K562 (cell line): ENCODE data around the gene CLIC1. TPM values are rescaled to one million over a fixed set of nuclear protein-coding genes. Genes with fewer than 3 reads are reported as not detected.

ENCODE experiments used
- ATAC-seq: fragments of 200-7000 bp; cut with Tn5 transposase; 3 replicates; pipeline ENCODE4 v1.9.1; 2020; ENCODE audit warnings: moderate library complexity
- BruUV-seq: library from RNA; stranded (reverse); fragments of 400-500 nt; replicated peaks from 2 replicates; lab custom pipeline; 2021; lab: Mats Ljungman, UMichigan
- CTCF ChIA-PET: fragments of 300-600 bp; formaldehyde crosslinking; extraction: SDS; loops from one replicate; lab custom pipeline; 2021; ENCODE audit warnings: low intra/inter-chr PET ratio; lab: Yijun Ruan, JAX
- POLR2A ChIA-PET: fragments of 300-600, 350-650 bp; sonication (Branson Sonifier 250); formaldehyde crosslinking; extraction: SDS; loops from one replicate; lab custom pipeline; 2021; ENCODE audit warnings: antibody characterized with exemption, inconsistent platforms; lab: Yijun Ruan, JAX
- DNase-seq, 4 experiments: peaks; one replicate each; pipeline versions ENCODE4 v3.0.0 to v3.0.0-alpha.2; 2011 to 2018; ENCODE audit warnings: low spot score in 3 of 4, mixed read lengths in 3 of 4; ENCODE audit errors: extremely low read depth in 1 of 4
- FAIRE-seq: peaks from 2 replicates; lab custom pipeline; 2011; peaks lifted over from hg19 to GRCh38; lab: Jason Lieb, UNC
- H2AFZ ChIP-seq: 2 replicates; pipeline ENCODE4 v1.6.0; 2011; ENCODE audit warnings: low read depth, low read length, control low read depth, inconsistent platforms
- H3K27ac ChIP-seq: fragments of 200-600 bp; 3 replicates; pipeline ENCODE4 v1.8.0; 2011; ENCODE audit warnings: low read depth, mild to moderate bottlenecking, control low read depth, inconsistent platforms, low read length, moderate library complexity, mixed read lengths; ENCODE audit errors: extremely low read depth
- H3K27me3 ChIP-seq, 2 experiments: fragments of 300-600 bp in 1 of 2; 2 replicates in 1 of 2; 3 replicates in 1 of 2; pipeline versions ENCODE4 v1.6.0 to v1.8.0; 2011; ENCODE audit warnings: inconsistent platforms in 2 of 2, low read length in 2 of 2, mild to moderate bottlenecking in 1 of 2, mixed read lengths in 1 of 2, moderate library complexity in 1 of 2; ENCODE audit not compliant: control insufficient read depth in 2 of 2, insufficient read depth in 2 of 2
- H3K36me3 ChIP-seq: fragments of 300-600 bp; 3 replicates; pipeline ENCODE4 v1.8.0; 2011; ENCODE audit warnings: mild to moderate bottlenecking, low read length, inconsistent platforms; ENCODE audit not compliant: control insufficient read depth, insufficient read depth
- H3K4me1 ChIP-seq, 2 experiments: fragments of 200-600 bp in 1 of 2; replicated peaks in 1 of 2; 2 replicates in 1 of 2; 3 replicates in 1 of 2; pipeline versions ENCODE4 v1.5.1 to v1.8.0; 2011; ENCODE audit warnings: inconsistent platforms in 2 of 2, low read length in 2 of 2, mild to moderate bottlenecking in 1 of 2, mixed read lengths in 1 of 2, moderate library complexity in 1 of 2; ENCODE audit not compliant: control insufficient read depth in 2 of 2, insufficient read depth in 2 of 2
- H3K4me2 ChIP-seq: 2 replicates; pipeline ENCODE4 v1.6.1; 2011; ENCODE audit warnings: low read length, control low read depth, inconsistent platforms, mixed read lengths; ENCODE audit not compliant: insufficient read depth
- H3K4me3 ChIP-seq: fragments of 200-600 bp; sonication (generic), shearing (Covaris generic); 2 replicates; pipeline ENCODE4 v1.5.1; 2016; ENCODE audit warnings: control low read depth, inconsistent platforms
- H3K79me2 ChIP-seq: fragments of 200-600 bp; 3 replicates; pipeline ENCODE4 v1.8.0; 2011; ENCODE audit warnings: low read length, inconsistent platforms; ENCODE audit not compliant: control insufficient read depth, insufficient read depth
- H3K9ac ChIP-seq, 2 experiments: 2 replicates each; pipeline versions ENCODE4 v1.6.0 to v1.6.1; 2011; ENCODE audit warnings: low read depth in 2 of 2, low read length in 2 of 2, control low read depth in 1 of 2, inconsistent platforms in 1 of 2, mild to moderate bottlenecking in 1 of 2, mixed read lengths in 1 of 2; ENCODE audit not compliant: insufficient read depth in 1 of 2
- H3K9me1 ChIP-seq: one replicate; pipeline ENCODE4 v1.6.0; 2011; ENCODE audit warnings: inconsistent platforms, mild to moderate bottlenecking, low read length, moderate library complexity; ENCODE audit not compliant: control insufficient read depth, insufficient read depth
- H3K9me3 ChIP-seq: replicated peaks from 2 replicates; pipeline ENCODE4 v1.5.1; 2011; ENCODE audit warnings: low read depth, low read length, inconsistent platforms; ENCODE audit not compliant: control insufficient read depth, insufficient read depth
- H4K20me1 ChIP-seq: replicated peaks from 2 replicates; pipeline ENCODE4 v1.6.1; 2011; ENCODE audit warnings: low read length, inconsistent platforms, mixed read lengths; ENCODE audit not compliant: control insufficient read depth, insufficient read depth
- CEBPB ChIP-seq: fragments of 450-650 bp; IDR thresholded peaks from 2 replicates; pipeline ENCODE4 v1.6.1; 2016; ENCODE audit warnings: missing genetic modification characterization, missing compliant biosample characterization
- POLR2AphosphoS2 ChIP-seq: IDR thresholded peaks from 2 replicates; pipeline ENCODE4 v1.6.1; 2012; ENCODE audit warnings: low read length, improper control_type of control experiment
- POLR2AphosphoS5 ChIP-seq: IDR thresholded peaks from 2 replicates; pipeline ENCODE4 v1.6.1; 2011; ENCODE audit warnings: mild to moderate bottlenecking, low read depth, low read length, moderate library complexity; ENCODE audit not compliant: control insufficient read depth, insufficient read depth
- SMAD1 ChIP-seq: fragments of 150-350 bp; IDR thresholded peaks from 2 replicates; pipeline ENCODE4 v1.6.1; 2014; ENCODE audit warnings: low read length, low read depth; ENCODE audit not compliant: partially characterized antibody
- SP2 ChIP-seq: IDR thresholded peaks from 2 replicates; pipeline ENCODE4 v1.6.1; 2011; ENCODE audit warnings: mild to moderate bottlenecking, low read depth, low read length, moderate library complexity; ENCODE audit not compliant: poor library complexity, severe bottlenecking; ENCODE audit errors: extremely low read depth
- TAF1 ChIP-seq: IDR thresholded peaks from 2 replicates; pipeline ENCODE4 v1.6.1; 2011; ENCODE audit warnings: mild to moderate bottlenecking, low read length, moderate library complexity; ENCODE audit not compliant: insufficient read depth, control insufficient read depth, severe bottlenecking; ENCODE audit errors: extremely low read depth
- TEAD1 ChIP-seq, 2 experiments: fragments of 450-650 bp in 1 of 2; sonication (generic) in 1 of 2; formaldehyde crosslinking; IDR thresholded peaks; 2 replicates each; pipeline versions ENCODE4 v1.4.0 to v1.8.0; 2020 to 2022; ENCODE audit warnings: mild to moderate bottlenecking in 2 of 2, missing genetic modification reagents in 1 of 2
- ZNF695 ChIP-seq: fragments of 450-650 bp; formaldehyde crosslinking; IDR thresholded peaks from 2 replicates; pipeline ENCODE4 v1.4.0; 2020; ENCODE audit warnings: mild to moderate bottlenecking, moderate library complexity
- ZNF766 ChIP-seq: fragments of 200-800 bp; sonication (Bioruptor generic); conservative IDR thresholded peaks from 2 replicates; pipeline ENCODE4 v1.6.1; 2016; ENCODE audit warnings: missing genetic modification characterization, missing compliant biosample characterization
- WGBS: fragments of 100-300 bp; shearing (Covaris generic); methylation state at CpG from one replicate; pipeline ENCODE4 v1.1.6; 2016; ENCODE audit warnings: low coverage, mixed read lengths; ENCODE audit not compliant: insufficient coverage; ENCODE audit errors: missing lambda C conversion rate; 5-methylcytosine and 5-hydroxymethylcytosine counted together
- in situ Hi-C: fragments of 300-500 bp; cut with MboI; formaldehyde crosslinking; loops from 4 replicates; pipeline ENCODE4 v1.15.0; 2018; ENCODE audit warnings: inconsistent platforms, mixed read lengths
- intact Hi-C: fragments of 100-400 bp; cut with micrococcal nuclease; formaldehyde crosslinking; loops from 2 replicates; pipeline ENCODE4 v1.14.2; 2022
- polyA plus RNA-seq, 8 experiments: library from polyadenylated mRNA; depleted of rRNA in 4 of 8; stranded (reverse) in 5 of 8; unstranded in 3 of 8; fragments of >200 nt; fragmentation: Nextera tagmentation in 2 of 8; fragmentation: Illumina TruSeq in 1 of 8; extraction: Ambion mirVana in 2 of 8; extraction: Trizol in 1 of 8; gene quantifications; 2 replicates each; pipeline versions ENCODE4 v1.2.1 to v1.2.3, GENCODE V29; 2011 to 2014; ENCODE audit warnings: inconsistent platforms in 1 of 8, missing spikeins in 1 of 8
- total RNA-seq, 7 experiments: library from RNA; depleted of rRNA in 6 of 7; stranded (reverse); fragments of >200 nt in 6 of 7; fragmentation: Illumina TruSeq in 2 of 7; extraction: Trizol in 2 of 7; gene quantifications; 2 replicates each; pipeline versions ENCODE4 v1.2.1 to v1.2.3, GENCODE V29; 2011 to 2021; ENCODE audit warnings: low replicate concordance in 1 of 7
- TF ChIP-seq, protein P1 (sequence below): sonication (generic); formaldehyde crosslinking; IDR thresholded peaks from 2 replicates; pipeline ENCODE4 v1.8.0; 2022; ENCODE audit warnings: mild to moderate bottlenecking, missing genetic modification reagents

Gene CLIC1
- total and polyA plus RNA-seq, 9 of the 15 experiments (the other 6 are each of a cell fraction or from before 2014, with no cell fraction given) = 1,267 to 2,419 (median 1,808) TPM

- TF ChIP-seq, protein P1, sequence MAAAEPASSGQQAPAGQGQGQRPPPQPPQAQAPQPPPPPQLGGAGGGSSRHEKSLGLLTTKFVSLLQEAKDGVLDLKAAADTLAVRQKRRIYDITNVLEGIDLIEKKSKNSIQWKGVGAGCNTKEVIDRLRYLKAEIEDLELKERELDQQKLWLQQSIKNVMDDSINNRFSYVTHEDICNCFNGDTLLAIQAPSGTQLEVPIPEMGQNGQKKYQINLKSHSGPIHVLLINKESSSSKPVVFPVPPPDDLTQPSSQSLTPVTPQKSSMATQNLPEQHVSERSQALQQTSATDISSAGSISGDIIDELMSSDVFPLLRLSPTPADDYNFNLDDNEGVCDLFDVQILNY (CRISPR knock-in tag) = 0 out of 2 replicates have a peak, but pooled peaks have one; percentile 7
- peak; percentile 1 for TF ChIP-seq SP2
These were observed 2.6 kb downstream of the CLIC1 start (continued) for GRCh38 chr6:31733734-31734133.

DNA sequence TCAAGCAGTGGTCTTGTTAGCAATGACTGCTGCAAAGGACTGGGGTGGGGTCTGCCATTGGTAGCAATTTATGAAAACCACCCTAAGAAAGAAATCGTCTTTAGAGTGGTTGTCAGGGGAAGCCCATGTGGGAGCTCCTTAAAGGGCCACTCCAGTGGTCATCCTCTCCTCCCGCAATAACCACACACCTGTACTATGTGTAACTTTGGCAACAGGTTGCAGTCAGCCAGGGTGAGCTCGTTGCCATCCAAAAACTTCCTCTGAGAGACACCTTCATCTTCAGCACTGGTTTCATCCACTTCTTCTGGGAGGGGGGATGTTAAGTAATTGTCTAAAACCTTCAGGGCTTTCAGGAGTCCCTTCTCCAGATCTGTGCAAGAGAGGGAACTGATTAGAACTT, 4.3 kb downstream of the CLIC1 start:
- FAIRE-seq = no peak

More for the DNA sequence above, 4.3 kb downstream of the CLIC1 start:
- ChIA-PET CTCF (no interaction called here), POLR2A (interaction anchor here (0.6 to 15.0 kb wide), 10 partner anchors 3 to 607 kb away, joined by 3 to 236 read pairs (median 13); partner anchors contain the start of genes ABHD16A, C6orf47, CLIC1 and CSNK2B)
- H4K20me1 ChIP-seq = peaks cover 24% of the 10 kb centered on the region
- TF ChIP-seq CEBPB (tag) (no peak), ZNF695 (0 out of 2 replicates have a peak, but pooled peaks have one; percentile 52), POLR2AphosphoS2 (peak; percentile 66; the same call in 1 of the 2 replicates), SMAD1 (peak; percentile 14), TEAD1 (CRISPR knock-in tag; IDR thresholded peaks at IDR 0.05) (0 out of 4 replicates have a peak, but pooled peaks of 1 of the 2 experiments have one; percentile 22), TAF1 (no peak), ZNF766 (CRISPR knock-in tag) (no peak), POLR2AphosphoS5 (peak; percentile 32; the same call in 1 of the 2 replicates)
- in situ Hi-C loops = no loop called here
- no peak overlapping the region for H3K9ac ChIP-seq
- 69% methylated on average over 3 of the region's 3 CpGs for WGBS
- H3K4me2 ChIP-seq = no peak overlapping the region
- peak overlapping the region; percentile 19; the same call in 1 of the 3 replicates for H3K27ac ChIP-seq
- no TSS peak for BruUV-seq
- no peak for ATAC-seq
- DNase-seq = no peak
- no peak overlapping the region for H3K4me3 ChIP-seq
- peaks cover 5% of the 10 kb centered on the region for H3K9me1 ChIP-seq
- intact Hi-C loops = loop anchor here (10.0 kb wide), 1 partner anchor 243 kb away; the partner anchor contains the start of gene DXO
- H3K27me3 ChIP-seq = no peaks in the 10 kb centered on the region
- peaks cover 65% of the 10 kb centered on the region for H3K79me2 ChIP-seq
- peaks cover 43 to 59% of the 10 kb centered on the region in 2 experiments for H3K4me1 ChIP-seq
- no peak overlapping the region for H2AFZ ChIP-seq
- no peaks in the 10 kb centered on the region for H3K9me3 ChIP-seq
- H3K36me3 ChIP-seq = peaks cover 72% of the 10 kb centered on the region
